ENCODE results near the gene CEP72. TPM values are rescaled to one million over a fixed set of nuclear protein-coding genes. Genes with fewer than 3 reads are reported as not detected.

CEP72 gene
- total RNA-seq, 1 experiment from 2014 or later = 17.3 TPM

DNA sequence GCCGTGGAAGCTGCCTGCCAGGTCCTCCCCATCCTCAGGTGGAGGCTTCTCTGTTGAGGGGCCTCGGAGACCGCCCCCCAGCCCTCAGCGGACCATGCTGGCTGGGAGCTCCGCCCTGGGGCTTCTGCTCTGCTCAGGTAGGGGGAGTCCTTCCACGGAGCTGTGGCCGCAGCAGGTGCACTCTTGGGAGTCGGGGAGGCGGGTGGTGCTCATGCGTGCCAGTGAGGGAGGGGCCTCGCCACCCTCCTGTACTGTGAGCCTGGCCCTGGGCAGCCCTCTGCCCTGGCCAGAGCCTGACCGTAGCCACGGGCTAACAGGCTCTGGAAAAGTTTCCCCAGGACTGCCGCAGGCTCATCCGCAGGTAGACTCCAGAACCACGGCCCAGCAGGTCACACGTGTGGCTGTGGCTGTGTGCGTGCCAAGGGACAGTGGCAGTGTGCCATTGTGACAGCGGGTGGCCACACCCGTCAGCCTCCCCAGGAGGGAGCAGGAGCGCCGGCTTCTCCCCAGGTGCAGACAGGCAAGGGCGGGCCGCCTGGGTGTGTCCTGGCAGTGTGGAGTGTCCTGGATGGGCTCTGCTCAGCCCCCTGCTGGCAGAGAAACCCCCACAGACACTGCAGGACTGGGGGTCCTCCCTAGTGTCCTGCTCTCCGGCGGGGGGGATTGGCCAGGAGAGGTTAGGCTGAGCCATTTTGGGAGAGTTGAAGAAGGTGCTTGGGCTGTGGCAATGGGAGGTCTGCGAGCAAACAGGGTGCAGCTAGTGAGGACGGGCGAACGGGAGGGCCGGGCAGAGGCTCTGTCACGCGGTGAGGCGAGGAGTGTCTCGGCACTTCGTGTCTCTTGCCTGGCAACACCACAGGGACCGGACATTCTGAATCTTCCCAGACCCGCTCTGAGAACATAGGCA is 51.5 kb downstream of the CEP72 start:
- no peak for DNase-seq
- H3K9me2 ChIP-seq (replicated peaks; ENCODE audit: low read length) = no peaks in the 10 kb centered on the region
- POLR2A ChIA-PET (ENCODE audit: unreplicated experiment) = no interaction called here
- H3K9me3 ChIP-seq (ENCODE audit: low read length) = no peaks in the 10 kb centered on the region
- no peaks in the 10 kb centered on the region for H3K27me3 ChIP-seq (ENCODE audit: low read length)
- no peaks in the 10 kb centered on the region for H3K4me1 ChIP-seq (ENCODE audit: insufficient read depth, low read length)
- TF ChIP-seq EZH2phosphoT487 (IDR thresholded peaks at IDR 0.05; ENCODE audit: borderline replicate concordance, low read length) = no peak
- TF ChIP-seq, protein P1, sequence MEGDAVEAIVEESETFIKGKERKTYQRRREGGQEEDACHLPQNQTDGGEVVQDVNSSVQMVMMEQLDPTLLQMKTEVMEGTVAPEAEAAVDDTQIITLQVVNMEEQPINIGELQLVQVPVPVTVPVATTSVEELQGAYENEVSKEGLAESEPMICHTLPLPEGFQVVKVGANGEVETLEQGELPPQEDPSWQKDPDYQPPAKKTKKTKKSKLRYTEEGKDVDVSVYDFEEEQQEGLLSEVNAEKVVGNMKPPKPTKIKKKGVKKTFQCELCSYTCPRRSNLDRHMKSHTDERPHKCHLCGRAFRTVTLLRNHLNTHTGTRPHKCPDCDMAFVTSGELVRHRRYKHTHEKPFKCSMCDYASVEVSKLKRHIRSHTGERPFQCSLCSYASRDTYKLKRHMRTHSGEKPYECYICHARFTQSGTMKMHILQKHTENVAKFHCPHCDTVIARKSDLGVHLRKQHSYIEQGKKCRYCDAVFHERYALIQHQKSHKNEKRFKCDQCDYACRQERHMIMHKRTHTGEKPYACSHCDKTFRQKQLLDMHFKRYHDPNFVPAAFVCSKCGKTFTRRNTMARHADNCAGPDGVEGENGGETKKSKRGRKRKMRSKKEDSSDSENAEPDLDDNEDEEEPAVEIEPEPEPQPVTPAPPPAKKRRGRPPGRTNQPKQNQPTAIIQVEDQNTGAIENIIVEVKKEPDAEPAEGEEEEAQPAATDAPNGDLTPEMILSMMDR (conservative IDR thresholded peaks at IDR 0.05; ENCODE audit: low read depth, low read length) = 0 out of 2 replicates have a peak, but pooled peaks have one; percentile 14
- H4K20me1 ChIP-seq (ENCODE audit: low read length) = no peaks in the 10 kb centered on the region
- BruUV-seq (replicated peaks) = no TSS peak
- no peaks in the 10 kb centered on the region for H3K79me2 ChIP-seq (ENCODE audit: low read length)
- H3K4me2 ChIP-seq (ENCODE audit: low read length) = no peak overlapping the region
- H3F3A ChIP-seq (ENCODE audit: low read length, unreplicated experiment) = no peaks in the 10 kb centered on the region
- no peak overlapping the region for H2AFZ ChIP-seq (ENCODE audit: low read length)
- H3K36me3 ChIP-seq (ENCODE audit: low read depth, low read length) = peaks cover 39% of the 10 kb centered on the region
- no peak overlapping the region for H3K27ac ChIP-seq (ENCODE audit: low read length)
- H3K4me3 ChIP-seq (ENCODE audit: low read length) = no peak overlapping the region
- no peak for ATAC-seq
- CTCF ChIA-PET = no interaction called here
- no peak overlapping the region for H3K9ac ChIP-seq (ENCODE audit: low read length)
- intact Hi-C loops (cut with micrococcal nuclease) = no loop called here

DNA sequence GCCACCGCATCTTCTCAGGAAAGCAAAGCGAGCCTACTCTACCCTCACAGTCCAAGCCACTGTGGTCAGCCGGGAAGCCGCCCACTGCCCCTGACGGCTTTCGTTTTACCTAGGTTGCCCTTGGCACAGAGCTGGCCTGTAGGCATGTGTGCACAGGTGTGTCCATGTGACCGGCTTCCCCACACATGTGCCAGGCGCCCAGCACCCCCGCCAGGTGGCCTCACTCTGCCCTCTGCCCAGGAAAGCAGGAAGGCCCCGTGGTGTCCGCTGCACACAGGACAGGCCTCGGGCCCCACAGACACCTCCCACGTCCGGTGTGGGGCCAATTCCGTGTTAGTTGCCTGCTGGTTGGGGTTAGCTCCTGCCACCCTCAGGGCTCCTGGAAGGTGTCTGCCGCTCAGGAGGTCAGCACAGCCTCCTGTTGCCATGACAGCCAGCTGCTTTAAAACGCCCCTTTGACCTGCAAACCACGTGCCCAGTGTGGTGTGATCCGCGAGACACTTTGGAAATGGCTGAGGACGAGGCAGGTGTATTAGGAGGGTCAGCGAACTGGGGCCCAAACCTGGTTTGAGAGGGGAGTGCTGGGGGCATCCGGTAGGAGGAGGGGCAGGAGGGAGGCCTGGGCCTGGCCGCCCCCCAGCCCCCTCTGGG is 52.3 kb downstream of the CEP72 start:
- POLR2A ChIA-PET (ENCODE audit: unreplicated experiment) = no interaction called here
- no peaks in the 10 kb centered on the region for H3K27me3 ChIP-seq (ENCODE audit: low read length)

More for the DNA sequence above, 52.3 kb downstream of the CEP72 start:
- no peak overlapping the region for H3K4me3 ChIP-seq (ENCODE audit: low read length)
- no peaks in the 10 kb centered on the region for H4K20me1 ChIP-seq (ENCODE audit: low read length)
- DNase-seq (no peak), ATAC-seq (no peak)
- H2AFZ ChIP-seq (ENCODE audit: low read length) = no peak overlapping the region
- no peak overlapping the region for H3K27ac ChIP-seq (ENCODE audit: low read length)
- H3K9me3 ChIP-seq (ENCODE audit: low read length) = no peaks in the 10 kb centered on the region
- H3K9ac ChIP-seq (ENCODE audit: low read length) = no peak overlapping the region
- no peaks in the 10 kb centered on the region for H3F3A ChIP-seq (ENCODE audit: low read length, unreplicated experiment)
- CTCF ChIA-PET = no interaction called here
- H3K4me2 ChIP-seq (ENCODE audit: low read length) = no peak overlapping the region
- intact Hi-C loops (cut with micrococcal nuclease) = no loop called here
- no TSS peak for BruUV-seq (replicated peaks)
- H3K79me2 ChIP-seq (ENCODE audit: low read length) = no peaks in the 10 kb centered on the region
- TF ChIP-seq EZH2phosphoT487 (IDR thresholded peaks at IDR 0.05; ENCODE audit: borderline replicate concordance, low read length) (no peak), EZH2 (IDR thresholded peaks at IDR 0.05; ENCODE audit: low read length, unreplicated experiment) (no peak)
- TF ChIP-seq, protein P1 (conservative IDR thresholded peaks at IDR 0.05; ENCODE audit: low read depth, low read length) = no peak
- peaks cover 33% of the 10 kb centered on the region for H3K36me3 ChIP-seq (ENCODE audit: low read depth, low read length)
- no peaks in the 10 kb centered on the region for H3K4me1 ChIP-seq (ENCODE audit: insufficient read depth, low read length)
- no peaks in the 10 kb centered on the region for H3K9me2 ChIP-seq (replicated peaks; ENCODE audit: low read length)
